H1 (cell line): ENCODE results near the gene ERMN. TPM values are rescaled to one million over a fixed set of nuclear protein-coding genes. Genes with fewer than 3 reads are reported as not detected.

ENCODE experiments used
- CTCF ChIA-PET: fragments of 300-600 bp; sonication (Branson Sonifier 250); formaldehyde crosslinking; loops from one replicate; lab custom pipeline; 2021; ENCODE audit not compliant: partially characterized antibody; lab: Charles Lee
- POLR2A ChIA-PET: fragments of 300-600 bp; sonication (Branson Sonifier 250); formaldehyde crosslinking; loops from one replicate; lab custom pipeline; 2021; ENCODE audit warnings: inconsistent platforms; ENCODE audit not compliant: partially characterized antibody; lab: Charles Lee
- DNase-seq, 2 experiments: peaks; one replicate each; pipeline versions ENCODE4 v3.0.0 to v3.0.0-alpha.2; 2010 to 2022; ENCODE audit warnings: low spot score in 2 of 2, low read depth in 1 of 2, mixed read lengths in 1 of 2
- FAIRE-seq: peaks from 2 replicates; lab custom pipeline; 2011; peaks lifted over from hg19 to GRCh38; lab: Jason Lieb, UNC
- H2AFZ ChIP-seq: 2 replicates; pipeline ENCODE4 v1.8.1; 2012; ENCODE audit warnings: low read length, inconsistent platforms
- H2AK5ac ChIP-seq: 2 replicates; pipeline ENCODE4 v1.6.1; 2013; ENCODE audit warnings: low read depth, low read length
- H2BK120ac ChIP-seq: replicated peaks from 2 replicates; pipeline ENCODE3; 2013; ENCODE audit warnings: low read depth, low read length, inconsistent platforms
- H2BK12ac ChIP-seq: 2 replicates; pipeline ENCODE4 v1.6.1; 2013; ENCODE audit warnings: low read depth, low read length
- H2BK15ac ChIP-seq: 2 replicates; pipeline ENCODE4 v1.6.1; 2013; ENCODE audit warnings: low read length
- H2BK20ac ChIP-seq: 2 replicates; pipeline ENCODE4 v1.6.1; 2013; ENCODE audit warnings: low read length
- H2BK5ac ChIP-seq: 2 replicates; pipeline ENCODE4 v1.6.1; 2013; ENCODE audit warnings: low read depth, low read length
- H3K14ac ChIP-seq: 2 replicates; pipeline ENCODE4 v1.6.1; 2013; ENCODE audit warnings: inconsistent platforms; ENCODE audit not compliant: insufficient read length
- H3K18ac ChIP-seq: 2 replicates; pipeline ENCODE4 v1.6.1; 2013; ENCODE audit warnings: low read length; ENCODE audit errors: extremely low read depth
- H3K23ac ChIP-seq: 2 replicates; pipeline ENCODE4 v1.6.1; 2013; ENCODE audit warnings: inconsistent platforms; ENCODE audit not compliant: insufficient read length
- H3K23me2 ChIP-seq: 2 replicates; pipeline ENCODE4 v1.6.1; 2013; ENCODE audit warnings: low read depth, low read length
- H3K27ac ChIP-seq: 2 replicates; pipeline ENCODE4 v1.6.1; 2011; ENCODE audit warnings: low read depth, low read length, inconsistent platforms
- H3K27me3 ChIP-seq, 4 experiments: replicated peaks in 1 of 4; 1 replicate in 1 of 4; 2 replicates in 3 of 4; pipeline versions ENCODE4 v1.6.1 to v1.8.1; 2011 to 2013; ENCODE audit warnings: low read length in 3 of 4, mild to moderate bottlenecking in 3 of 4, inconsistent platforms in 2 of 4, mixed read lengths in 2 of 4, moderate library complexity in 1 of 4; ENCODE audit not compliant: control insufficient read depth in 3 of 4, insufficient read depth in 3 of 4; ENCODE audit errors: extremely low read depth in 1 of 4
- H3K36me3 ChIP-seq, 4 experiments: 2 replicates each; pipeline versions ENCODE4 v1.6.1 to v1.8.1; 2011 to 2013; ENCODE audit warnings: mild to moderate bottlenecking in 4 of 4, low read length in 3 of 4, moderate library complexity in 2 of 4, control low read depth in 1 of 4, inconsistent platforms in 1 of 4; ENCODE audit not compliant: insufficient read depth in 4 of 4, control insufficient read depth in 2 of 4
- H3K4ac ChIP-seq: replicated peaks from 2 replicates; pipeline ENCODE3; 2013; ENCODE audit warnings: low read length, low read depth, mixed read lengths, inconsistent platforms; ENCODE audit not compliant: insufficient read length
- H3K4me1 ChIP-seq, 4 experiments: replicated peaks in 1 of 4; 1 replicate in 1 of 4; 2 replicates in 3 of 4; pipeline versions ENCODE4 v1.6.1 to v1.8.1; 2011 to 2013; ENCODE audit warnings: low read length in 3 of 4, inconsistent platforms in 2 of 4, mixed read lengths in 1 of 4; ENCODE audit not compliant: insufficient read depth in 4 of 4, control insufficient read depth in 3 of 4
- H3K4me2 ChIP-seq, 2 experiments: 2 replicates each; pipeline versions ENCODE4 v1.6.1 to v1.8.1; 2011 to 2013; ENCODE audit warnings: low read depth in 2 of 2, low read length in 2 of 2, control low read depth in 1 of 2, inconsistent platforms in 1 of 2, mild to moderate bottlenecking in 1 of 2; ENCODE audit not compliant: insufficient read depth in 1 of 2
- H3K4me3 ChIP-seq, 4 experiments: fragments of 200-600, 300-600 bp in 1 of 4; sonication (generic), shearing (Covaris generic), sonication (Bioruptor Twin) in 1 of 4; 2 replicates each; pipeline versions ENCODE4 v1.5.1 to v1.8.1; 2011 to 2016; ENCODE audit warnings: low read length in 4 of 4, low read depth in 3 of 4, control low read depth in 2 of 4, inconsistent platforms in 2 of 4, mild to moderate bottlenecking in 2 of 4, mixed read lengths in 1 of 4, moderate library complexity in 1 of 4; ENCODE audit not compliant: insufficient read depth in 2 of 4; ENCODE audit errors: extremely low read depth in 1 of 4
- H3K56ac ChIP-seq: replicated peaks from 2 replicates; pipeline ENCODE3; 2013; ENCODE audit warnings: low read depth, mild to moderate bottlenecking, mixed read lengths, low read length, inconsistent platforms; ENCODE audit not compliant: insufficient read length
- H3K79me1 ChIP-seq: 2 replicates; pipeline ENCODE4 v1.6.1; 2013; ENCODE audit warnings: low read depth, low read length, control low read depth
- H3K79me2 ChIP-seq, 2 experiments: 2 replicates each; pipeline versions ENCODE4 v1.6.1 to v1.8.1; 2012 to 2013; ENCODE audit warnings: low read length in 2 of 2, mild to moderate bottlenecking in 2 of 2, inconsistent platforms in 1 of 2; ENCODE audit not compliant: insufficient read depth in 2 of 2, control insufficient read depth in 1 of 2
- H3K9ac ChIP-seq, 4 experiments: replicated peaks in 1 of 4; 1 replicate in 1 of 4; 2 replicates in 3 of 4; pipeline versions ENCODE4 v1.6.1 to v1.8.1; 2011 to 2013; ENCODE audit warnings: low read depth in 3 of 4, low read length in 3 of 4, control low read depth in 2 of 4, mild to moderate bottlenecking in 2 of 4, moderate library complexity in 2 of 4, inconsistent platforms in 1 of 4; ENCODE audit errors: extremely low read depth in 1 of 4
- H3K9me3 ChIP-seq, 2 experiments: 2 replicates each; pipeline versions ENCODE4 v1.6.1 to v1.8.1; 2012 to 2013; ENCODE audit warnings: mild to moderate bottlenecking in 2 of 2, moderate library complexity in 2 of 2, control low read depth in 1 of 2, inconsistent platforms in 1 of 2, low read depth in 1 of 2, low read length in 1 of 2, mixed read lengths in 1 of 2; ENCODE audit not compliant: insufficient read depth in 2 of 2
- H4K20me1 ChIP-seq, 2 experiments: replicated peaks in 1 of 2; 2 replicates each; pipeline versions ENCODE3 to v1.8.1; 2011 to 2013; ENCODE audit warnings: inconsistent platforms in 2 of 2, low read length in 2 of 2, mild to moderate bottlenecking in 1 of 2; ENCODE audit not compliant: insufficient read depth in 2 of 2, control insufficient read depth in 1 of 2
- H4K5ac ChIP-seq: 2 replicates; pipeline ENCODE4 v1.6.1; 2013; ENCODE audit warnings: low read length, low read depth, mixed read lengths, inconsistent platforms; ENCODE audit not compliant: insufficient read length
- H4K8ac ChIP-seq: 2 replicates; pipeline ENCODE4 v1.8.0; 2013; ENCODE audit warnings: mild to moderate bottlenecking, moderate library complexity, low read length, inconsistent platforms; ENCODE audit not compliant: insufficient read depth; ENCODE audit errors: extremely low read depth
- H4K91ac ChIP-seq: replicated peaks from 2 replicates; pipeline ENCODE3; 2013; ENCODE audit warnings: low read length, mixed read lengths, inconsistent platforms; ENCODE audit not compliant: insufficient read length
- KDM5A ChIP-seq: fragments of 200-600 bp; IDR thresholded peaks from 2 replicates; pipeline ENCODE4 v1.7.1; 2012; ENCODE audit warnings: mild to moderate bottlenecking, low read length, inconsistent platforms, mixed read lengths
- MAFK ChIP-seq: IDR thresholded peaks from 2 replicates; pipeline ENCODE4 v1.6.1; 2012; ENCODE audit warnings: low read depth, mild to moderate bottlenecking, improper control_type of control experiment, low read length
- POU5F1 ChIP-seq: IDR thresholded peaks from 2 replicates; pipeline ENCODE4 v1.6.1; 2011; ENCODE audit warnings: low read depth, mild to moderate bottlenecking, low read length, moderate library complexity
- RAD21 ChIP-seq, 2 experiments: IDR thresholded peaks in 1 of 2; conservative IDR thresholded peaks in 1 of 2; 2 replicates each; pipeline ENCODE4 v1.6.1; 2011; ENCODE audit warnings: low read depth in 2 of 2, low read length in 2 of 2, improper control_type of control experiment in 1 of 2, inconsistent platforms in 1 of 2, mild to moderate bottlenecking in 1 of 2, moderate library complexity in 1 of 2
- RNF2 ChIP-seq: fragments of 200-900, 300-1000 bp; sonication (generic); IDR thresholded peaks from 2 replicates; pipeline ENCODE4 v1.7.1; 2016; ENCODE audit warnings: borderline replicate concordance, low read depth, mild to moderate bottlenecking, antibody characterized with exemption, low read length; ENCODE audit not compliant: poor library complexity, severe bottlenecking; ENCODE audit errors: missing control alignments
- RXRA ChIP-seq: IDR thresholded peaks from 2 replicates; pipeline ENCODE4 v1.6.1; 2011; ENCODE audit warnings: low read depth, mild to moderate bottlenecking, low read length, moderate library complexity; ENCODE audit not compliant: insufficient read depth
- SUZ12 ChIP-seq: fragments of 200-600 bp; sonication (generic); IDR thresholded peaks from 2 replicates; pipeline ENCODE4 v1.6.1; 2012; ENCODE audit warnings: mild to moderate bottlenecking, inconsistent platforms, low read length, moderate library complexity, mixed read lengths
- WGBS, 2 experiments: shearing (Covaris generic) in 1 of 2; methylation state at CpG; one replicate each; pipeline versions ENCODE4 v1.1.6 to v1.1.7; 2013 to 2015; ENCODE audit warnings: low lambda C conversion rate in 2 of 2, mixed read lengths in 2 of 2, inconsistent platforms in 1 of 2, low coverage in 1 of 2, missing lambda C conversion rate in 1 of 2; ENCODE audit not compliant: insufficient replicate concordance in 2 of 2, insufficient coverage in 1 of 2, insufficient read length in 1 of 2; ENCODE audit errors: extremely low coverage in 1 of 2, missing lambda C conversion rate in 1 of 2; 5-methylcytosine and 5-hydroxymethylcytosine counted together
- polyA plus RNA-seq, 7 experiments: library from polyadenylated mRNA; depleted of rRNA in 3 of 7; stranded (reverse) in 5 of 7; unstranded in 2 of 7; fragments of >200 nt in 5 of 7; fragments of 200-250 nt in 2 of 7; gene quantifications; 1 replicate in 5 of 7; 2 replicates in 1 of 7; 4 replicates in 1 of 7; pipeline versions ENCODE4 v1.2.1 to v1.2.3, GENCODE V29; 2011 to 2013; ENCODE audit warnings: missing spikeins in 2 of 7, mixed read lengths in 2 of 7
- total RNA-seq: library from RNA; stranded (reverse); fragmentation: NEBNext Ultra II Directional; extraction: Animal tissue kit (Norgen Biotek cat#: 25700); gene quantifications from 2 replicates; pipeline ENCODE4 v1.2.1, GENCODE V29; 2021

The ERMN gene
- total and polyA plus RNA-seq, 2 of the 8 experiments (the other 6 are each of a cell fraction or from before 2014, with no cell fraction given), result 0.11 TPM; not detected in 1

DNA sequence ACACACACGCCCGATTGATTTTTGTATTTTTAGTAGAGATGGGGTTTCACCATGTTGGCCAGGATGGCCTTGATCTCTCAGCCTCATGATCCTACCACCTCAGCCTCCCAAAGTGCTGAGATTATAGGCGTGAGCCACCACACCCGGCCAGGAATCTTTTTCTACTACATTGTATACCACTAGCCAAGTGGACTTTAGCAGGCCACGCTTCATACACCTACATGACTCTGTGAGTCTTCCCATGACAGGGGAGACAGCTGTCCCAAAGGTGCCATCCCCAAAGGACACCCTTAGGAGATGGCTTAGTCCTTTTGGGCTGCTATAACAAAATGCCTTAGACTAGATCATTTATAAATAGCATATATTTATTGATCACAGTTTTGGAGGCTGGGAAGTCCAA lies 32.8 kb downstream of the ERMN start:
- no peak overlapping the region for H3K27ac ChIP-seq
- no peak overlapping the region for H2BK12ac ChIP-seq
- CTCF ChIA-PET, result interaction anchor here (0.9 to 3.0 kb wide), 3 partner anchors 10 to 14 kb away, joined by 3 to 20 read pairs (median 4); no protein-coding TSS in a partner anchor
- H3K36me3 ChIP-seq, result no peaks in the 10 kb centered on the region
- no peaks in the 10 kb centered on the region for H3K9me3 ChIP-seq
- no peaks in the 10 kb centered on the region for H3K27me3 ChIP-seq
- H3K14ac ChIP-seq, result no peak overlapping the region
- no peak overlapping the region for H2BK15ac ChIP-seq
- no peak overlapping the region for H2BK20ac ChIP-seq
- no peak overlapping the region for H2BK120ac ChIP-seq
- H3K4me3 ChIP-seq, result no peak overlapping the region
- FAIRE-seq, result no peak
- H4K20me1 ChIP-seq, result no peaks in the 10 kb centered on the region
- H4K91ac ChIP-seq, result no peak overlapping the region
- no peak overlapping the region for H3K23ac ChIP-seq
- no peaks in the 10 kb centered on the region for H3K79me1 ChIP-seq
- WGBS, 2 experiments, result 88% methylated on average over 5 of the region's 5 CpGs; no CpG with 5 or more reads in 1 of the 2 experiments
- H4K5ac ChIP-seq, result no peak overlapping the region
- no peak overlapping the region for H3K18ac ChIP-seq
- no peaks in the 10 kb centered on the region for H3K4me1 ChIP-seq
- H2AFZ ChIP-seq, result no peak overlapping the region
- no peaks in the 10 kb centered on the region for H3K23me2 ChIP-seq
- no peak overlapping the region for H3K4ac ChIP-seq
- H3K4me2 ChIP-seq, result no peak overlapping the region
- DNase-seq, result no peak
- H2AK5ac ChIP-seq, result no peak overlapping the region
- H3K9ac ChIP-seq, result no peak overlapping the region
- no peaks in the 10 kb centered on the region for H3K79me2 ChIP-seq
- no peak overlapping the region for H3K56ac ChIP-seq
- H4K8ac ChIP-seq, result no peak overlapping the region
- no peak overlapping the region for H2BK5ac ChIP-seq
- POLR2A ChIA-PET, result no interaction called here
- TF ChIP-seq RXRA (no peak), MAFK (no peak), KDM5A (no peak), RAD21 (IDR thresholded peaks at IDR 0.05 in 1 of 2, conservative IDR thresholded peaks at IDR 0.05 in 1 of 2; ENCODE audit: low read depth in 2 of 2, low read length in 2 of 2) (no peak), SUZ12 (no peak), POU5F1 (no peak), RNF2 (no peak)
